ENCODE results near the gene LPIN1.
"Not testable (repeated sequence)": the region's sequence is repeated elsewhere in the genome, so short reads cannot be mapped to it uniquely, and the experiment has no call there.

The LPIN1 gene

GRCh38 chr2:11813345-11813744 is 66.9 kb downstream of the LPIN1 start:
- DNase-seq, result not testable (repeated sequence)

GRCh38 chr2:11813951-11814350 is 67.5 kb downstream of the LPIN1 start:
- DNase-seq, result no peak

GRCh38 chr2:11814979-11815510 is 68.6 kb downstream of the LPIN1 start:
- no peak for DNase-seq

- DNase-seq, result not testable (repeated sequence)
These were observed 70.5 kb downstream of the LPIN1 start for GRCh38 chr2:11816935-11817334.

- no peak for DNase-seq
These were observed 72.8 kb downstream of the LPIN1 start for GRCh38 chr2:11819235-11819729.

GRCh38 chr2:11820650-11821049 is 74.2 kb downstream of the LPIN1 start:
- no peak for DNase-seq

GRCh38 chr2:11821705-11822104 is 75.3 kb downstream of the LPIN1 start:
- DNase-seq, result no peak

GRCh38 chr2:11822359-11822745 is 75.9 kb downstream of the LPIN1 start:
- not testable (repeated sequence) for DNase-seq

GRCh38 chr2:11822746-11823451 is 76.5 kb downstream of the LPIN1 start:
- DNase-seq, result no peak

- no peak for DNase-seq
These were observed 78.7 kb downstream of the LPIN1 start for GRCh38 chr2:11824901-11825828.

- no peak for DNase-seq
These were observed 81.1 kb downstream of the LPIN1 start for GRCh38 chr2:11827547-11827946.

- no peak for DNase-seq
These were observed 82.5 kb downstream of the LPIN1 start for GRCh38 chr2:11828933-11829323.

- peak; percentile 33 to 74 (median 58) for DNase-seq
These were observed 83.0 kb downstream of the LPIN1 start for GRCh38 chr2:11829324-11829946.

- peak in 5 of 6 experiments; percentile 9 to 65 (median 60) for DNase-seq
These were observed 83.7 kb downstream of the LPIN1 start for GRCh38 chr2:11829947-11830707.

- DNase-seq, result no peak
These were observed 84.4 kb downstream of the LPIN1 start for GRCh38 chr2:11830708-11831301.

GRCh38 chr2:11831415-11831814 is 85.0 kb downstream of the LPIN1 start:
- no peak for DNase-seq

GRCh38 chr2:11832531-11832930 is 86.1 kb downstream of the LPIN1 start:
- DNase-seq, result no peak

- DNase-seq, result no peak
These were observed 87.2 kb downstream of the LPIN1 start for GRCh38 chr2:11833601-11834000.

GRCh38 chr2:11835403-11835802 is 89.0 kb downstream of the LPIN1 start:
- no peak for DNase-seq

GRCh38 chr2:11836647-11837219 is 90.3 kb downstream of the LPIN1 start:
- no peak for DNase-seq

Measured in stimulated activated naive CD4-positive, alpha-beta T cell (primary cell).